HepG2 (cell line): Measurements from ENCODE around the gene RTBDN. TPM values are rescaled to one million over a fixed set of nuclear protein-coding genes. Genes with fewer than 3 reads are reported as not detected.

ENCODE experiments used
- DMAP1 ChIP-seq: IDR thresholded peaks from 2 replicates; pipeline ENCODE4 v1.6.1; 2016
- KAT8 ChIP-seq: IDR thresholded peaks from 2 replicates; pipeline ENCODE4 v1.6.1; 2016; ENCODE audit warnings: missing genetic modification reagents, missing compliant biosample characterization
- KDM5B ChIP-seq: sonication (generic); formaldehyde crosslinking; IDR thresholded peaks from 2 replicates; pipeline ENCODE4 v1.4.0; 2020; ENCODE audit warnings: missing genetic modification reagents, mild to moderate bottlenecking, borderline replicate concordance
- KLF6 ChIP-seq: IDR thresholded peaks from 2 replicates; pipeline ENCODE4 v1.8.0; 2016; ENCODE audit warnings: missing biosample characterization, missing genetic modification reagents
- SKI ChIP-seq: fragments of 450-650 bp; IDR thresholded peaks from one replicate; pipeline ENCODE4 v1.6.1; 2018; ENCODE audit warnings: mild to moderate bottlenecking; ENCODE audit not compliant: partially characterized antibody
- TBX2 ChIP-seq: sonication (generic); formaldehyde crosslinking; IDR thresholded peaks from 2 replicates; pipeline ENCODE4 v1.5.0; 2020; ENCODE audit warnings: missing genetic modification reagents, mild to moderate bottlenecking, borderline replicate concordance
- YEATS2 ChIP-seq: sonication (generic); formaldehyde crosslinking; IDR thresholded peaks from 2 replicates; pipeline ENCODE4 v1.4.0; 2020; ENCODE audit warnings: missing genetic modification reagents, borderline replicate concordance
- ZBTB42 ChIP-seq: sonication (generic); formaldehyde crosslinking; IDR thresholded peaks from 2 replicates; pipeline ENCODE4 v1.5.0; 2020; ENCODE audit warnings: mild to moderate bottlenecking, missing genetic modification reagents
- polyA plus RNA-seq, 8 experiments: library from polyadenylated mRNA; depleted of rRNA in 3 of 8; stranded (reverse) in 7 of 8; unstranded in 1 of 8; fragments of >200 nt; fragmentation: Illumina TruSeq in 4 of 8; extraction: Trizol in 4 of 8; gene quantifications; 2 replicates each; pipeline versions ENCODE4 v1.2.1 to v1.2.3, GENCODE V29; 2011 to 2016; ENCODE audit warnings: low read depth in 4 of 8, missing spikeins in 1 of 8, mixed read lengths in 1 of 8; ENCODE audit not compliant: insufficient read depth in 1 of 8
- total RNA-seq, 5 experiments: library from RNA; depleted of rRNA; stranded (reverse); fragments of >200 nt; fragmentation: Illumina TruSeq; extraction: Trizol; gene quantifications; 2 replicates each; pipeline ENCODE4 v1.2.3, GENCODE V29; 2016; ENCODE audit warnings: low read depth in 1 of 5
- TF ChIP-seq, protein P1 (sequence below): sonication (generic); formaldehyde crosslinking; IDR thresholded peaks from 2 replicates; pipeline ENCODE4 v1.5.1; 2020; ENCODE audit warnings: missing genetic modification reagents, mild to moderate bottlenecking, borderline replicate concordance
- TF ChIP-seq, protein P2 (sequence below): IDR thresholded peaks from 2 replicates; pipeline ENCODE4 v1.6.1; 2016; ENCODE audit warnings: low read depth, borderline replicate concordance
- TF ChIP-seq, protein P3 (sequence below): sonication (generic); formaldehyde crosslinking; IDR thresholded peaks from 2 replicates; pipeline ENCODE4 v1.5.1; 2020; ENCODE audit warnings: mild to moderate bottlenecking, missing genetic modification reagents, moderate library complexity
- TF ChIP-seq, protein P4 (sequence below): sonication (generic); formaldehyde crosslinking; IDR thresholded peaks from 2 replicates; pipeline ENCODE4 v1.8.0; 2023; ENCODE audit warnings: mild to moderate bottlenecking, missing genetic modification reagents

RTBDN gene
- total and polyA plus RNA-seq, 2 of the 13 experiments (the other 11 are each of a cell fraction or from before 2014, with no cell fraction given) = 0.27 to 0.48 TPM

DNA sequence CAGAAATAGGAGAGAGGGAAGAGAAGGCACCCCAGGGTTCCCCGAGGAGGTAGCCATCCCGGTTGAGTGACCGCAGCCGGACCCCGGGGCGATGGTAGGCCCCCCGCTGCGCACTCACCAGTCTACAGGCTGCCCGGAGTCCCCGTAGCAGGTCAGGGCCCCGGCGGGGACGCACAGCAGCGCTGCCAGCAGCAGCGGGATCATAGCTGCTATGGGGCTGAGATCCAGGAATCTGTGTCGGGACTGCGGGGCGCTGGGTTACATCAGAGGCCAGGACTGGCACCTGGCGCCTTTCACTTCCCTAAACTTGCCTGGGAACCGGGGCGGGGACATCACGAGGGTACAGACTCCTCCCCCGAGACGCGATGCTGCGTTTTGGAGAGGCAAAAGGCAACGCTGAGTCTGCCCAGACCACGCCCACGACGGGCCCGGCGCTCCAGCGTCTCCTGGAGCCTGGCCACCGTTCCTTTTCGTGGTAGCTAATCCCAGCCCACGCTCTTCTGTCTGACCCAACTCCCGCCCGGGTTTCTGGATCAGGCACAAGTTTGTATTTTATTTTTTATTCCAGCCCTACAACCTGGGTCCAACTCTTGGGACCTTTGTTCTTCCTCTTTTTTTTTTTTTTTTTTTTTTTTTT lies 46.9 kb upstream of the RTBDN start, which contains the start of gene DNASE2 (continued):
- TF ChIP-seq, protein P1, sequence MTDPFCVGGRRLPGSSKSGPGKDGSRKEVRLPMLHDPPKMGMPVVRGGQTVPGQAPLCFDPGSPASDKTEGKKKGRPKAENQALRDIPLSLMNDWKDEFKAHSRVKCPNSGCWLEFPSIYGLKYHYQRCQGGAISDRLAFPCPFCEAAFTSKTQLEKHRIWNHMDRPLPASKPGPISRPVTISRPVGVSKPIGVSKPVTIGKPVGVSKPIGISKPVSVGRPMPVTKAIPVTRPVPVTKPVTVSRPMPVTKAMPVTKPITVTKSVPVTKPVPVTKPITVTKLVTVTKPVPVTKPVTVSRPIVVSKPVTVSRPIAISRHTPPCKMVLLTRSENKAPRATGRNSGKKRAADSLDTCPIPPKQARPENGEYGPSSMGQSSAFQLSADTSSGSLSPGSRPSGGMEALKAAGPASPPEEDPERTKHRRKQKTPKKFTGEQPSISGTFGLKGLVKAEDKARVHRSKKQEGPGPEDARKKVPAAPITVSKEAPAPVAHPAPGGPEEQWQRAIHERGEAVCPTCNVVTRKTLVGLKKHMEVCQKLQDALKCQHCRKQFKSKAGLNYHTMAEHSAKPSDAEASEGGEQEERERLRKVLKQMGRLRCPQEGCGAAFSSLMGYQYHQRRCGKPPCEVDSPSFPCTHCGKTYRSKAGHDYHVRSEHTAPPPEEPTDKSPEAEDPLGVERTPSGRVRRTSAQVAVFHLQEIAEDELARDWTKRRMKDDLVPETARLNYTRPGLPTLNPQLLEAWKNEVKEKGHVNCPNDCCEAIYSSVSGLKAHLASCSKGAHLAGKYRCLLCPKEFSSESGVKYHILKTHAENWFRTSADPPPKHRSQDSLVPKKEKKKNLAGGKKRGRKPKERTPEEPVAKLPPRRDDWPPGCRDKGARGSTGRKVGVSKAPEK (CRISPR knock-in tag) = no peak
- TF ChIP-seq KLF6 (CRISPR knock-in tag) (0 out of 2 replicates have a peak, but pooled peaks have one; percentile 34), YEATS2 (CRISPR knock-in tag) (peak; percentile 47; the same call in 1 of the 2 replicates), SKI (peak; percentile 11), KDM5B (peak; percentile 48; the same call in 1 of the 2 replicates), ZBTB42 (CRISPR knock-in tag) (0 out of 2 replicates have a peak, but pooled peaks have one; percentile 25), TBX2 (CRISPR knock-in tag) (peak; percentile 19; the same call in 1 of the 2 replicates), DMAP1 (CRISPR knock-in tag) (0 out of 2 replicates have a peak, but pooled peaks have one; percentile 34), KAT8 (CRISPR knock-in tag) (peak; percentile 59)
- TF ChIP-seq, protein P2, sequence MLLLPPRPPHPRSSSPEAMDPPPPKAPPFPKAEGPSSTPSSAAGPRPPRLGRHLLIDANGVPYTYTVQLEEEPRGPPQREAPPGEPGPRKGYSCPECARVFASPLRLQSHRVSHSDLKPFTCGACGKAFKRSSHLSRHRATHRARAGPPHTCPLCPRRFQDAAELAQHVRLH (CRISPR knock-in tag) = peak; percentile 42; the same call in 1 of the 2 replicates
- TF ChIP-seq, protein P3, sequence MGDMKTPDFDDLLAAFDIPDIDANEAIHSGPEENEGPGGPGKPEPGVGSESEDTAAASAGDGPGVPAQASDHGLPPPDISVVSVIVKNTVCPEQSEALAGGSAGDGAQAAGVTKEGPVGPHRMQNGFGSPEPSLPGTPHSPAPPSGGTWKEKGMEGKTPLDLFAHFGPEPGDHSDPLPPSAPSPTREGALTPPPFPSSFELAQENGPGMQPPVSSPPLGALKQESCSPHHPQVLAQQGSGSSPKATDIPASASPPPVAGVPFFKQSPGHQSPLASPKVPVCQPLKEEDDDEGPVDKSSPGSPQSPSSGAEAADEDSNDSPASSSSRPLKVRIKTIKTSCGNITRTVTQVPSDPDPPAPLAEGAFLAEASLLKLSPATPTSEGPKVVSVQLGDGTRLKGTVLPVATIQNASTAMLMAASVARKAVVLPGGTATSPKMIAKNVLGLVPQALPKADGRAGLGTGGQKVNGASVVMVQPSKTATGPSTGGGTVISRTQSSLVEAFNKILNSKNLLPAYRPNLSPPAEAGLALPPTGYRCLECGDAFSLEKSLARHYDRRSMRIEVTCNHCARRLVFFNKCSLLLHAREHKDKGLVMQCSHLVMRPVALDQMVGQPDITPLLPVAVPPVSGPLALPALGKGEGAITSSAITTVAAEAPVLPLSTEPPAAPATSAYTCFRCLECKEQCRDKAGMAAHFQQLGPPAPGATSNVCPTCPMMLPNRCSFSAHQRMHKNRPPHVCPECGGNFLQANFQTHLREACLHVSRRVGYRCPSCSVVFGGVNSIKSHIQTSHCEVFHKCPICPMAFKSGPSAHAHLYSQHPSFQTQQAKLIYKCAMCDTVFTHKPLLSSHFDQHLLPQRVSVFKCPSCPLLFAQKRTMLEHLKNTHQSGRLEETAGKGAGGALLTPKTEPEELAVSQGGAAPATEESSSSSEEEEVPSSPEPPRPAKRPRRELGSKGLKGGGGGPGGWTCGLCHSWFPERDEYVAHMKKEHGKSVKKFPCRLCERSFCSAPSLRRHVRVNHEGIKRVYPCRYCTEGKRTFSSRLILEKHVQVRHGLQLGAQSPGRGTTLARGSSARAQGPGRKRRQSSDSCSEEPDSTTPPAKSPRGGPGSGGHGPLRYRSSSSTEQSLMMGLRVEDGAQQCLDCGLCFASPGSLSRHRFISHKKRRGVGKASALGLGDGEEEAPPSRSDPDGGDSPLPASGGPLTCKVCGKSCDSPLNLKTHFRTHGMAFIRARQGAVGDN (CRISPR knock-in tag) = peak; percentile 68
- TF ChIP-seq, protein P4, sequence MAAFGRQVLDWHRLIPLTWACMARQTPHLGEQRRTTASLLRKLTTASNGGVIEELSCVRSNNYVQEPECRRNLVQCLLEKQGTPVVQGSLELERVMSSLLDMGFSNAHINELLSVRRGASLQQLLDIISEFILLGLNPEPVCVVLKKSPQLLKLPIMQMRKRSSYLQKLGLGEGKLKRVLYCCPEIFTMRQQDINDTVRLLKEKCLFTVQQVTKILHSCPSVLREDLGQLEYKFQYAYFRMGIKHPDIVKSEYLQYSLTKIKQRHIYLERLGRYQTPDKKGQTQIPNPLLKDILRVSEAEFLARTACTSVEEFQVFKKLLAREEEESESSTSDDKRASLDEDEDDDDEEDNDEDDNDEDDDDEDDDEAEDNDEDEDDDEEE (CRISPR knock-in tag) = no peak
- TF ChIP-seq, all 625 proteins: peak for 40
